ENCODE data around the gene KIFAP3. TPM values are rescaled to one million over a fixed set of nuclear protein-coding genes. Genes with fewer than 3 reads are reported as not detected.

The KIFAP3 gene
- total and polyA plus RNA-seq, 4 donors = 4.5 to 11.1 (median 6.9) TPM

DNA sequence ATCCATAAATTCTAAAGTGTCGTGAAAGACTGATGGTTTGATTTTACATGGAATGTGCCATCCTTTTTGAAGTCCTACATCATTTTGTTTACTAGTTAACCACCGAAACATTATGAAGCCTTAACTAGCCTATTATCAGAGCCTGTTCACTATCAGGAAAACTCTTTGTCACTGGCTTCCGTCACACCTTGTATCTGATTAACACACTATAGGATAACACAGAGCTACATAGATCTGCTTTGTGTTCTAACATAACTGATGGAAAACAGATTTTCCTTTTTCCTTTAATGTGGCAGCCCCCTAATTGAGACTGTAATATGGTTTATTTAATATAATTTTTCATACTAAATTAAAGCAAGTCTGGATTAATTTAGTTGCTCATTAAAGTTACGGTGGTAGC is 106.3 kb downstream of the KIFAP3 start:
- H3K9me3 ChIP-seq (ENCODE audit: control insufficient read depth in 4 of 4, low read length in 3 of 4) = no peaks in the 10 kb centered on the region
- H3K4me1 ChIP-seq (ENCODE audit: control insufficient read depth in 4 of 4, insufficient read depth in 4 of 4, low read length in 3 of 4) = no peaks in the 10 kb centered on the region
- no peak overlapping the region for H3K9ac ChIP-seq (ENCODE audit: low read depth in 1 of 2, low read length in 2 of 2)
- TF ChIP-seq, protein P1, sequence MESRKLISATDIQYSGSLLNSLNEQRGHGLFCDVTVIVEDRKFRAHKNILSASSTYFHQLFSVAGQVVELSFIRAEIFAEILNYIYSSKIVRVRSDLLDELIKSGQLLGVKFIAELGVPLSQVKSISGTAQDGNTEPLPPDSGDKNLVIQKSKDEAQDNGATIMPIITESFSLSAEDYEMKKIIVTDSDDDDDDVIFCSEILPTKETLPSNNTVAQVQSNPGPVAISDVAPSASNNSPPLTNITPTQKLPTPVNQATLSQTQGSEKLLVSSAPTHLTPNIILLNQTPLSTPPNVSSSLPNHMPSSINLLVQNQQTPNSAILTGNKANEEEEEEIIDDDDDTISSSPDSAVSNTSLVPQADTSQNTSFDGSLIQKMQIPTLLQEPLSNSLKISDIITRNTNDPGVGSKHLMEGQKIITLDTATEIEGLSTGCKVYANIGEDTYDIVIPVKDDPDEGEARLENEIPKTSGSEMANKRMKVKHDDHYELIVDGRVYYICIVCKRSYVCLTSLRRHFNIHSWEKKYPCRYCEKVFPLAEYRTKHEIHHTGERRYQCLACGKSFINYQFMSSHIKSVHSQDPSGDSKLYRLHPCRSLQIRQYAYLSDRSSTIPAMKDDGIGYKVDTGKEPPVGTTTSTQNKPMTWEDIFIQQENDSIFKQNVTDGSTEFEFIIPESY (IDR thresholded peaks at IDR 0.05) = no peak
- TF ChIP-seq YY1 (IDR thresholded peaks at IDR 0.05) = no peak
- TF ChIP-seq RAD21 (IDR thresholded peaks at IDR 0.05) = no peak
- TF ChIP-seq HNF4A (conservative IDR thresholded peaks at IDR 0.05) = no peak
- TF ChIP-seq ATF3 (IDR thresholded peaks at IDR 0.05) = no peak
- no peak for TF ChIP-seq FOXA2 (IDR thresholded peaks at IDR 0.05)
- TF ChIP-seq GABPA (IDR thresholded peaks at IDR 0.05 in 1 of 2, conservative IDR thresholded peaks at IDR 0.05 in 1 of 2) = no peak
- TF ChIP-seq EGR1 (IDR thresholded peaks at IDR 0.05; ENCODE audit: low read depth in 2 of 2) = no peak
- no peak for TF ChIP-seq FOXA1 (IDR thresholded peaks at IDR 0.05)
- no peak for TF ChIP-seq RXRA (IDR thresholded peaks at IDR 0.05)
- TF ChIP-seq SP1 (IDR thresholded peaks at IDR 0.05) = no peak
- TF ChIP-seq, protein P2, sequence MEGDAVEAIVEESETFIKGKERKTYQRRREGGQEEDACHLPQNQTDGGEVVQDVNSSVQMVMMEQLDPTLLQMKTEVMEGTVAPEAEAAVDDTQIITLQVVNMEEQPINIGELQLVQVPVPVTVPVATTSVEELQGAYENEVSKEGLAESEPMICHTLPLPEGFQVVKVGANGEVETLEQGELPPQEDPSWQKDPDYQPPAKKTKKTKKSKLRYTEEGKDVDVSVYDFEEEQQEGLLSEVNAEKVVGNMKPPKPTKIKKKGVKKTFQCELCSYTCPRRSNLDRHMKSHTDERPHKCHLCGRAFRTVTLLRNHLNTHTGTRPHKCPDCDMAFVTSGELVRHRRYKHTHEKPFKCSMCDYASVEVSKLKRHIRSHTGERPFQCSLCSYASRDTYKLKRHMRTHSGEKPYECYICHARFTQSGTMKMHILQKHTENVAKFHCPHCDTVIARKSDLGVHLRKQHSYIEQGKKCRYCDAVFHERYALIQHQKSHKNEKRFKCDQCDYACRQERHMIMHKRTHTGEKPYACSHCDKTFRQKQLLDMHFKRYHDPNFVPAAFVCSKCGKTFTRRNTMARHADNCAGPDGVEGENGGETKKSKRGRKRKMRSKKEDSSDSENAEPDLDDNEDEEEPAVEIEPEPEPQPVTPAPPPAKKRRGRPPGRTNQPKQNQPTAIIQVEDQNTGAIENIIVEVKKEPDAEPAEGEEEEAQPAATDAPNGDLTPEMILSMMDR (IDR thresholded peaks at IDR 0.05; ENCODE audit: low read depth, low read length, missing input control) = no peak
- TF ChIP-seq NR2F2 (IDR thresholded peaks at IDR 0.05) = no peak
- TF ChIP-seq, protein P3, sequence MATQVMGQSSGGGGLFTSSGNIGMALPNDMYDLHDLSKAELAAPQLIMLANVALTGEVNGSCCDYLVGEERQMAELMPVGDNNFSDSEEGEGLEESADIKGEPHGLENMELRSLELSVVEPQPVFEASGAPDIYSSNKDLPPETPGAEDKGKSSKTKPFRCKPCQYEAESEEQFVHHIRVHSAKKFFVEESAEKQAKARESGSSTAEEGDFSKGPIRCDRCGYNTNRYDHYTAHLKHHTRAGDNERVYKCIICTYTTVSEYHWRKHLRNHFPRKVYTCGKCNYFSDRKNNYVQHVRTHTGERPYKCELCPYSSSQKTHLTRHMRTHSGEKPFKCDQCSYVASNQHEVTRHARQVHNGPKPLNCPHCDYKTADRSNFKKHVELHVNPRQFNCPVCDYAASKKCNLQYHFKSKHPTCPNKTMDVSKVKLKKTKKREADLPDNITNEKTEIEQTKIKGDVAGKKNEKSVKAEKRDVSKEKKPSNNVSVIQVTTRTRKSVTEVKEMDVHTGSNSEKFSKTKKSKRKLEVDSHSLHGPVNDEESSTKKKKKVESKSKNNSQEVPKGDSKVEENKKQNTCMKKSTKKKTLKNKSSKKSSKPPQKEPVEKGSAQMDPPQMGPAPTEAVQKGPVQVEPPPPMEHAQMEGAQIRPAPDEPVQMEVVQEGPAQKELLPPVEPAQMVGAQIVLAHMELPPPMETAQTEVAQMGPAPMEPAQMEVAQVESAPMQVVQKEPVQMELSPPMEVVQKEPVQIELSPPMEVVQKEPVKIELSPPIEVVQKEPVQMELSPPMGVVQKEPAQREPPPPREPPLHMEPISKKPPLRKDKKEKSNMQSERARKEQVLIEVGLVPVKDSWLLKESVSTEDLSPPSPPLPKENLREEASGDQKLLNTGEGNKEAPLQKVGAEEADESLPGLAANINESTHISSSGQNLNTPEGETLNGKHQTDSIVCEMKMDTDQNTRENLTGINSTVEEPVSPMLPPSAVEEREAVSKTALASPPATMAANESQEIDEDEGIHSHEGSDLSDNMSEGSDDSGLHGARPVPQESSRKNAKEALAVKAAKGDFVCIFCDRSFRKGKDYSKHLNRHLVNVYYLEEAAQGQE (IDR thresholded peaks at IDR 0.05) = no peak
- no peak for TF ChIP-seq TAF1 (conservative IDR thresholded peaks at IDR 0.05)
- no peak for TF ChIP-seq HNF4G (IDR thresholded peaks at IDR 0.05)
- TF ChIP-seq JUND (IDR thresholded peaks at IDR 0.05) = no peak
- TF ChIP-seq, protein P4, sequence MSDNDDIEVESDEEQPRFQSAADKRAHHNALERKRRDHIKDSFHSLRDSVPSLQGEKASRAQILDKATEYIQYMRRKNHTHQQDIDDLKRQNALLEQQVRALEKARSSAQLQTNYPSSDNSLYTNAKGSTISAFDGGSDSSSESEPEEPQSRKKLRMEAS (IDR thresholded peaks at IDR 0.05) = no peak
- WGBS = 82% methylated on average over 4 of the region's 4 CpGs
- no peak overlapping the region for H3K4me3 ChIP-seq (ENCODE audit: low read depth in 1 of 3, low read length in 3 of 3)
- no peaks in the 10 kb centered on the region for H3K36me3 ChIP-seq (ENCODE audit: control insufficient read depth in 4 of 4, insufficient read depth in 3 of 4, low read depth in 1 of 4, low read length in 3 of 4)
- H3K27me3 ChIP-seq (ENCODE audit: control insufficient read depth in 4 of 4, insufficient read depth in 4 of 4, low read length in 3 of 4) = no peaks in the 10 kb centered on the region
- H3K27ac ChIP-seq (ENCODE audit: low read depth in 1 of 2, low read length in 2 of 2) = no peak overlapping the region
- DNase-seq (ENCODE audit: low spot score) = no peak
